CMK (cell line): ENCODE measurements around the gene TRDN.
"Not testable (repeated sequence)": the region's sequence is repeated elsewhere in the genome, so short reads cannot be mapped to it uniquely, and the experiment has no call there.

ENCODE experiments used
- DNase-seq: peaks from one replicate; pipeline ENCODE4 v3.0.0-alpha.2; 2010; ENCODE audit warnings: low read depth

Gene TRDN

GRCh38 chr6:123402052-123402451 lies 234.7 kb downstream of the TRDN start:
- no peak for DNase-seq

- DNase-seq, result no peak
Observed at GRCh38 chr6:123398072-123398471, 238.7 kb downstream of the TRDN start.

GRCh38 chr6:123393331-123393730 lies 243.4 kb downstream of the TRDN start:
- DNase-seq, result no peak

GRCh38 chr6:123383718-123384117 lies 253.0 kb downstream of the TRDN start:
- no peak for DNase-seq

GRCh38 chr6:123380257-123380656 lies 256.5 kb downstream of the TRDN start:
- peak; percentile 20 for DNase-seq

DNA sequence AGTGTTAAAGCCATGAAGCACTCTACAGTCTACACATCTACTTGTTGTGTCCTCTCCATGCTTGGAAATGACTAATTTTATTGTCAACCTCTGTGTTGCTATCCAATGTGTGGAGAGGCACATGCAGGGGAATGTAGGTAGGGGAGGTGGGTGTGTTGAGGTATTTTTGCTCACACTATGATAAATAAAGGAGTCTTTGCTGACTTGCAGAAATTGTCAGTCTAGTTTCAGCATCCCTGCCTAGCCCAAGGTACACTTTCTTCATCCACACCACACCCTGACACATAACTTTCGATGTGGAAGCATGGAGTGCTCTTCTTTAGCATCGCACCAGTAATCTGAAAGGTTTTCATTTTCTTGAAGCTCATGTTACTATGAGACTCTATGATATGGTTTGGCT lies 264.0 kb downstream of the TRDN start:
- no peak for DNase-seq

DNA sequence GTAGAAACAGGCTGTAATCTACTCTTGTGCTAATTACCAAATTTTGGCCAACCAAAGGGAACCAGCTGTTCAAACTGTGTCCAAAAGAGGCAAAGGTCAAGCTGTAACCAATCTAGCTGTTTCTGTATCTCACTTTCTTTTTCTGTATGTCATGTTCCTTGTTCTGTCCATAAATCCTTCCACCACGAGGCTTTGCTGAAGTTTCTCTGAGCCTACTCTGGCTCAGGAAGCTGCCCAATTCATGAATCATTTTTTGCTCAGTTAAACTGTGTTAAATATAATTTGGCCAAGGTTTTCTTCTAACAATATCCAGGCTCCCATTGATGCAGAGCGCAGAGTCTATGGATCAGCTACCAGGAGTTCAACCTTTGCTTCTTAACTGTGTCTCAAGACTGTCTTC lies 272.8 kb downstream of the TRDN start:
- no peak for DNase-seq

GRCh38 chr6:123360359-123360758 lies 276.4 kb downstream of the TRDN start:
- DNase-seq, result no peak

DNA sequence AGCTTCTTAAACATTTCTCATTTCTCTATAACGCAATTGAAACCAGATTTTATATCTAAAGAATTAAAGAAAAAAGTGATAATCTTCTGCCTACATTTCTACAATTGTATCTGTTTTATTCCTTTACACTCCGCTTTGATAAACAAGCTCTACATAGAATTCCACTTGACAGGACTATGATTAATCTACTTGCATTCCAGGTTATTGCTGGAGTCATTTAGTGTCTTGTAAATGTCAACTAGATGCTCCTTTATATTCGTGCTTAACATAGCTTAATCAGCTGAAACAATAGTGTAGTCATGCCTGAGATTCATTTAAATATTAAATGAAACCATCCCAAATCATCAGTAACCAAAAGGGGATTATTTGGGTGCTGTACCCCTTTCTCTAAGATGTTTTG lies 284.0 kb downstream of the TRDN start:
- no peak for DNase-seq

- DNase-seq, result peak; percentile 17
Observed at GRCh38 chr6:123352279-123352678, 284.5 kb downstream of the TRDN start.

DNA sequence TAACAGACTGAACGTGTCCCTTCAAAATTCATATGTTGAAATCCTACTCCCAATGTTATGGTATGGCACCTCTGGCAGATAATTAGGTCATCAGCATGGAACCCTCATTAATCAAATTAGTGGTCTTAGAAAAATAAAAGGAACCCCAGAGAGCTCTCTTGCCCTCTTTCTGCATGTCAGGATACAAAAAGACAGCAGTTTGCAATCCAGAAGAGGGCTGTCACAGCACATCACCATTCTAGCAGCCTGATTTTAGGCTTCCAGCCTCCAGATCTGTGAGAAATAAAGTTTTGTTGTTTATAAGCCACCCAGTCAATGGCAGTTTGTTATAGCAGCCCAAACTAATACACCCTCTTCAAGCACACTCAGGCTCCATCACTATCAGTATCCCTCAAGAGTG lies 292.9 kb downstream of the TRDN start:
- no peak for DNase-seq

DNA sequence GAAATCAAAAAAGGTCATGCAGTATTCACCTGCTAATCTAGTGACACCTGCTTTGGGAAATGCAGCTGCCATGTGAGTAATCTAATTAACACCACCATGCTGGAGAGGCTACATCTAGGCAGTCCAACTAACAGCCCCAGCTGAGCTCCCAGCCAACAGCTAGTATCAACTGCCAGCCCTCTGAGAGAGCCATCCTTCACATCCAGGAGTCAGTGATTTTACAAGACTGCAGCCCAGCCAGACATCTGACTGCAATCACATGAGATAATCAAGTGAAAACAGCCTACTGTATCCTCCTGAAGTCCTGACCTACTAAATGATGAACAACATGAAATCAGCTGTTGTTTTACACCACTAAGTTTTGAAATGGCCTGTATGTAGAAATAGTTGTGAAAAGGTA lies 298.4 kb downstream of the TRDN start:
- DNase-seq, result no peak

DNA sequence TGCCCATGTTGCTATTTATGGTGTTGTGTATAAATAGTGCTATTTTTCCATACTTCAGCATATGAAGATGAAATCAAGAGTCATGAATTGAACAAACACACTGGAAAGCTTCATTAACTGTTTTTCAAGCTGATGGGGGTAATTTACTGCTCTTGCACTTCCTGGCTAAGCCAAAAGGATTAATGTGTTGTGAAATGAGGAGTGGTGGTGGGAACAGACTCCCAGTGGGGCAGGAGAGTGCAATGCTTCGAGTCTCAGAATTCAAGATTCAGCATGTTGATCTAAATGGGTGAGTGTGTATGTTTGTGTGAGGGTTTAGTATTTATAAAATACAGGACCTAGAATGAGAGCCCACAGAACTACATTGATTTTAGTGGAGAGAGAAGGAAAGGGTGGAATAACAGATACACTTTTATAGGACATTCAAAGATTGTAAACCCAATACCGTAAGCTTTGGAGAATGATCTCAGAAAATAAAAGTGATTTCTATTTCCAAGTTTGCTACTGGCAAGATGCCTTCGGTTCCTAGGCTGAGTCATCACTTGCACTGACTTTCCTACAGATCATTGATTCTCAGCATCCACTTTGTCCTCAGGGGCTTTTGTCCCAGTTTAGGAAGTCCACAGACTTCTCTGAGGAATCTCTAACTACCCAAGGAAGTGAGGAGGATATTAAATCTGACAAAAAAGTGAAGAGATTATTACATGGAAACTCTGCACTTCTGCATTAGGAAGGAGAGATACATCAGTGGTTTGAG lies 303.6 kb downstream of the TRDN start:
- no peak for DNase-seq

DNA sequence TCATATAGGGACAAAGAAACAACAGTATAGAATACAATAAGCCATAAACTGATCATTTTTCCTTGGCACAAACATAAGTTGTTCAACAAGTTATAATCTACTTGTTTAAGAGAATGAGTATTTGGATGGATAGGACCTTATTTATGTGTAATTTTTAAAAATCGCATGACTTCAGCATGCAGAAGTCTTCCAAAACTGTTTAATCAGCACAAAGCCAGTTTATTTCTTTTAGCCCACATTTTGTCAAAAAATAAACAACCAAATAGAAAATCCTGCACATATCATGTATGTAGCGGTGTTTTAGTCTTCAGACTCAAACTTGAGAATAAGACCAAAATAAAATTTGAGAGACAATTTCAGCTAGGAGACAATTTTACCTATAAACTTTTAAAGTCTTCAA lies 304.7 kb downstream of the TRDN start:
- DNase-seq, result no peak

- no peak for DNase-seq
Observed at GRCh38 chr6:123329337-123329736, 307.4 kb downstream of the TRDN start.

DNA sequence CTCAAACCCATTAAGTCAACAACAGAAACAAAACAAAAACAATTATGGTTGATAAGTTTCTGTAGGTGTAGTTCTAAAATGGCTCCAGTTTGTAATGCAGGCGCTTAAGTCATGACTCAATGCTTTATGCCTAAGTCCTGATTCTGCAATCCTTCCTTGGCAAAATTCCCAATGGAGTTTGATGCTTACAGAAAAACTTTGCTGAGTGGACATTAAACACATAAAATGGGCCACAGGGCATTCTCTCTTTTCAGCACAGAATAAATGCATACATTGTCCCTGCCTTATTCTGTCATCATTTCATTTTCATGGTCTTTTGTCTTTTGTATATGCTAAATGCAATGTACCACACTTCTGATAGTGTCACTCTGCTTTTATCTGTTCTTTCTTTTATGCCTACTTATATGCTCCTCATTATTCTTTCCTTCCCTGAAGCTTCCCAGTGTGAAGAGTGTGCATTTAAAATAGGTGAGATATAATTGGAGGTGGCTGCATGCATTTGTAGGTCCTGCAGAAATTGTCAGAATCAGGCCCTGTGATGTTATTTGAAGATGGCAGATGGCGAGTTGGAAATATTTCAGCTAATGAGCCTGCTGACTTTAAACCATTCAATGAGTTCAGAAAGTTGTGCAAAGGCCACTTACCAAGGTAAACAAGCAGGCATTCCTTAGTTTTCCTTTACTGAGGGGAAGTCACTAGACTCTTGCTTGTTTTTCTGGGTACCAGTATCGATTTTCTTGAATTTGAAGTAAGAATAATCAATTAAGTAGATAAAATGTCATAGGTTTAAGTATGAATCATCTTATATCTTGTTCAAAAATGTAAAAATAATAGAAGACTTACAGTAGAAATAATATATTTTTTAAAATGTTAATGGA lies 313.1 kb downstream of the TRDN start:
- no peak for DNase-seq

- DNase-seq, result no peak
Observed at GRCh38 chr6:123321020-123321419, 315.7 kb downstream of the TRDN start.

GRCh38 chr6:123316733-123317323 lies 319.9 kb downstream of the TRDN start:
- no peak for DNase-seq

DNA sequence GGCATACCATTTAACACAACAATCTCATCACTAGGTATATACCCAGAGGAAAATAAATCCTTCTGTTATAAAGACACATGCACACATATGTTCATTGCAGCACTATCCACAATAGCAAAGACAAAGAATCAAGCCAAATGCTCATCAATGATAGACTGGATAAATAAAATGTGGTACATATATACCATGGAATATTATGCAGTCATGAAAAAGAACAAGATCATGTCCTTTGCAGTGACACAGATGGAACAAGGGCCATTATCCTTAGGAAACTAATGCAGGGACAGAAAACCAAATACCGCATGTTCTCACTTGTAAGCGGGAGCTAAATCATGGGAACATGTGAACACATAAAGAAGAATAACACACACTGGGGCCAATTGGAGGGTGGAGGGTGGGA lies 322.3 kb downstream of the TRDN start:
- not testable (repeated sequence) for DNase-seq

GRCh38 chr6:123309130-123309529 lies 327.6 kb downstream of the TRDN start:
- no peak for DNase-seq

DNA sequence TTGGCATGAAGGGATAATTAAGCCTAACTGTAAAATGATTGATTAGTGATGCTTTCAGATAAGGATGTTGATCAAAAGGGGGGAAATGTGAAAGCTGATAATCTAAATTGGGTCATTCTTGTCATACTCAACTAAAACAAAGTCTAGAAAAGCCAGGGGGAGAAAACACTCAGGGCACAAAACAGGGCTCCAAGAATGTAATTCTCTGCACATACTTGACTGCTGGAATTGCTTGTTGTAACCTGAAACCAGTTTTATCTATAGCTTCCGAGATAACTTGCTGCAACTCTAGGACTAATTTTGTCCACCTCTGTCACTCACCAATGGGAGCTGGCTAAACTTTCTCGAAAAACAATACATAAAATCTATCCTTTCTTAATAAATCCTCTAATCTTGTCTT lies 330.4 kb downstream of the TRDN start:
- DNase-seq, result no peak

DNA sequence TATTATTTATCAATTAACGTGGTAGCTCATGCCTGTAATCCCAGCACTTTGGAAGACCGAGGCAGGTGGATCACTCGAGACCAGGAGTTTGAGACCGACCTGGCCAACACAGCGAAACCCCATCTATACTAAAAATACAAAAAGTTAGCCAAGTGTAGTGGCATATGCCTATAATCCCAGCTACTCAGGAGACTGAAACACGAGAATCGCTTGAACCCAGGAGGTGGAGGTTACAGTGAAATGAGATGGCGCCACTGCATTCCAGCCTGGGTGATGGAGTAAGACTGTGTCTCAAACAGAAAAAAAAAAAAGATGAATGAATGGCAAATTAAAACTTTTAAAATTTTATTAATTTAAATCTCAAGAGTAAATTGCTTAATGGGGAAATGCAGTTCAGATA lies 341.1 kb downstream of the TRDN start:
- DNase-seq, result no peak

DNA sequence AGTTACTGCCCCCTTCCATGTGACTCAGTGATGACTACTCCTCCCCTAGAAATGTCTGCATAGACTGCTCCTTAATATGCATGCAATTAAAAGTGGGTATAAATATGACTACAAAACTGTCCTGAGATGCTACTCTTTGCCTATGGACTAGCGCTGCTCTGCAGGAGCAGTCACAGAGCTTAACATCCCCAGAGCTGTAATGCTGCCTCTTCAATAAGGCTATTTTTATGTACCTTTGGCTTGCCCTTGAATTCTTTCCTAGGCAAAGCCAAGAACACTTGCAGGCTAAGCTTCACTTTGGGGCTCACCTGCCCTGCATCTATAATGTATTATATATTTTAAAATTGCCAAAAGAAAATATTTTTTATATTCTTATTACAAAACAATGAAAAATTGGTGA lies 341.6 kb downstream of the TRDN start:
- no peak for DNase-seq
